Measurements from ENCODE around the gene YIF1A.

Gene YIF1A

DNA sequence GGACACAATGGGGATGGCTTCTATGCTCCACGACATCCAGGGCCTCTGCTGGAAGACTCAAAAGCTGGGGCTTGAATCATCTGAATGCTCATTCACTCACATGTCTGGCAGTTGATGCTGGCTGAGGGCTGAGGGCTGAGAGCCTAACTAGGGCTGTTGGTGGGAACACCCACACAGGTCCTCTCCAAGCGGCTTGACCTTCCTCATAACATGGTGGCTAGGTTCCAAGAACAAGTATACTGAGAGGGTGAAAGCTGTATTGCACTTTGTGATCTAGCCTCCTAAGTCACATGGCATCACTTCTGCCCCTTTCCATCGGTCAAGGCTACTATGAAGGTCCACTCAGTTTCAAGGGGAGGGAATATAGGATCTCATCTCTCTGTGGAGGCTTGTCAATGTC, 10.2 kb upstream of the YIF1A start:
- TF ChIP-seq, protein P1, sequence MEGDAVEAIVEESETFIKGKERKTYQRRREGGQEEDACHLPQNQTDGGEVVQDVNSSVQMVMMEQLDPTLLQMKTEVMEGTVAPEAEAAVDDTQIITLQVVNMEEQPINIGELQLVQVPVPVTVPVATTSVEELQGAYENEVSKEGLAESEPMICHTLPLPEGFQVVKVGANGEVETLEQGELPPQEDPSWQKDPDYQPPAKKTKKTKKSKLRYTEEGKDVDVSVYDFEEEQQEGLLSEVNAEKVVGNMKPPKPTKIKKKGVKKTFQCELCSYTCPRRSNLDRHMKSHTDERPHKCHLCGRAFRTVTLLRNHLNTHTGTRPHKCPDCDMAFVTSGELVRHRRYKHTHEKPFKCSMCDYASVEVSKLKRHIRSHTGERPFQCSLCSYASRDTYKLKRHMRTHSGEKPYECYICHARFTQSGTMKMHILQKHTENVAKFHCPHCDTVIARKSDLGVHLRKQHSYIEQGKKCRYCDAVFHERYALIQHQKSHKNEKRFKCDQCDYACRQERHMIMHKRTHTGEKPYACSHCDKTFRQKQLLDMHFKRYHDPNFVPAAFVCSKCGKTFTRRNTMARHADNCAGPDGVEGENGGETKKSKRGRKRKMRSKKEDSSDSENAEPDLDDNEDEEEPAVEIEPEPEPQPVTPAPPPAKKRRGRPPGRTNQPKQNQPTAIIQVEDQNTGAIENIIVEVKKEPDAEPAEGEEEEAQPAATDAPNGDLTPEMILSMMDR (IDR thresholded peaks at IDR 0.05), result no peak
- TF ChIP-seq ZFX (IDR thresholded peaks at IDR 0.05; ENCODE audit: borderline replicate concordance), result no peak
- no peak overlapping the region for H3K27ac ChIP-seq

DNA sequence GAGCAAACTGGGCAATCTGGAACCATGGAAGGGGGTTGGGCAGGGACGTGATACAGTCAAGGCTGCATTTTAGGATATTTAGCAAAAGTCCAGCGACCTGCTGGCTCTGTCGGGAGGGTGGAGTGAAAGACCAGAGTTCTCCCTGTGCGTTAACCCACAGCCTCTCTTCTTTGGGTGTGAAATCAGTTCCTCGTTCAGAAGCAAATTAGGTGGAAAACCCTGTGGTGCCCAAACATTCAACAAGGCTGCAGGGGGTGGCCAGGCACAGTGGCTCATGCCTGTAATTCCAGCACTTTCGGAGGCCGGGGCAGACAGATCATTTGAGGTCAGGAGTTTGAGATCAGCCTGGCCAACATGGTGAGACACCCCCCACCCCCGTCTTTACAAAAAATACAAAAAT, 8.7 kb upstream of the YIF1A start:
- TF ChIP-seq, protein P1 (IDR thresholded peaks at IDR 0.05), result no peak
- TF ChIP-seq ZFX (IDR thresholded peaks at IDR 0.05; ENCODE audit: borderline replicate concordance), result no peak

DNA sequence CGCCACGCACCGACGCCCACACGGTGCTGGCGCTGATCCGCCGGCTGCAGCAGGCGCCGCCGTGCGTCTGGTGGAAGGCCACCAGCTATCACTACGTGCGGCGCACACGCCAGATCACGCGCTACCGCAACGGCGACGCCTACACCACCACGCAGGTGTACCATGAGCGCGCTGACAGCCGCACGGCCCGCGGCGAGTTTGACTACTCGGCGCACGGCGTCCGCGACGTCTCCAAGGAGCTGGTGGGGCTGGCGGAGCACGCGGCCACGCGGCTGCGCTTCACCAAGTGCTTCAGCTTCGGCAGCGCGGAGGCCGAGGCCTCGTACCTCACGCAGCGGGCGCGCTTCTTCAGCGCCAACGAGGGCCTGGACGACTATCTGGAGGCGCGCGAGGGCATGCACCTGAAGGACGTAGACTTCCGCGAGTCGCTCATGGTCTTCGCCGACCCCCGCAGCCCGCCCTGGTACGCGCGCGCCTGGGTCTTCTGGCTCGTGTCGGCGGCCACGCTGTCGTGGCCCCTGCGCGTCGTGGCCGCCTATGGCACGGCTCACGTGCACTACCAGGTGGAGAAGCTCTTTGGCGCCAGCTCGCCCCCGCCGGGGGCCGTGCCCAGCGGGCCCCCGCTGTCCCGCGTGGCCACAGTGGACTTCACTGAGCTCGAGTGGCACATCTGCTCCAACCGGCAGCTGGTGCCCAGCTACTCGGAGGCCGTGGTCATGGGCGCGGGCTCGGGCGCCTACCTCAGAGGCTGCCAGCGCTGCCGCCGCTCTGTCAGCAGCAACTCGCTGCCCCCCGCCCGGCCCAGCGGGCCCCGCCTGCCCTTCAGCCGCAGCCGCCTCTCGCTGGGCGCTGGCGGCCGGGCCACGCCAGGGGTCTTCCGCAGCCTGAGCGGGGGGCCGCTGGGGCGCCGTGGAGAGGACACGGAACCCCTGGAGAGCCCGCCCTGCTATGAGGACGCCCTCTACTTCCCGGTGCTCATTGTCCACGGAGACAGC, 6.0 kb upstream of the YIF1A start:
- no peak overlapping the region for H3K27ac ChIP-seq
- no peak for TF ChIP-seq ZFX (IDR thresholded peaks at IDR 0.05; ENCODE audit: borderline replicate concordance)
- TF ChIP-seq, protein P1 (IDR thresholded peaks at IDR 0.05), result no peak

More for the DNA sequence above, 8.7 kb upstream of the YIF1A start:
- H3K27ac ChIP-seq, result no peak overlapping the region

DNA sequence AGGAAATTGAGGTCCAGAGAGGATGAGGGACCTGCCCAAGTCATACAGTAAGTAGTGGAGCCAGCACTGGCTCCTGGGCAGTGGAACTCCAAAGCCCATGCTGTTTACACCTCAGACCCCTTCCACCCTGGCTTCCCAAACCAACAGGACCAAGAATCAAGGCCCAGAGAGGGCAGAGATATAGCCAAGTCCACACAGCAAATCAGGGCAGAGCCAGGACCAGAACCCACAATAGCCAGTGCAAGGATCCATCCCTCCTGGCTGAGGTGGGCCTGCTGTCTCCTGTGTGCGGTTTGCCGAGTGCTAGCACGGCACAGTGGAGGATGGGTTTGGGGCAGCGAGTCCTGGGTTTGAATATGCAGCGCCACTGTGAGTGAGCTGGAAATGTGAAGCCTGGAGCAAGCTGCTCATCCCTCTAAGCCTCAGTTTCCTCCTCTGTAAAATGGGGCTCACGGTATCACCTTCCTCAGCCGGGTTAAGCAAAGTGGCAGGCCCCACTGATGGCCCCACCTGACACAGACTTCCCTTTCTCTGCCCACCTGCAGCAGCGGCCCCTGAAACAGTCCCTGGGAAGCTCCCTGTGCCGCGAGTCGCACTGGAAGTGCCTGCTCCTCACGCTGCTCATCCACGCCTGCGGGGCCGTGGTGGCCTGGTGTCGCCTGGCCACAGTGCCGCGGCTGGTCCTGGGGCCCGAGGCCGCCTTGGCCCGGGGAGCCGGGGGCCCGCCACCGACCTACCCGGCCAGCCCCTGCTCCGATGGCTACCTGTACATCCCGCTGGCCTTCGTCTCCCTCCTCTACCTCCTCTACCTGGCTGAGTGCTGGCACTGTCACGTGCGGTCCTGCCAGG, 5.1 kb upstream of the YIF1A start:
- no peak for TF ChIP-seq ZFX (IDR thresholded peaks at IDR 0.05; ENCODE audit: borderline replicate concordance)
- TF ChIP-seq, protein P1 (IDR thresholded peaks at IDR 0.05), result no peak
- H3K27ac ChIP-seq, result no peak overlapping the region

DNA sequence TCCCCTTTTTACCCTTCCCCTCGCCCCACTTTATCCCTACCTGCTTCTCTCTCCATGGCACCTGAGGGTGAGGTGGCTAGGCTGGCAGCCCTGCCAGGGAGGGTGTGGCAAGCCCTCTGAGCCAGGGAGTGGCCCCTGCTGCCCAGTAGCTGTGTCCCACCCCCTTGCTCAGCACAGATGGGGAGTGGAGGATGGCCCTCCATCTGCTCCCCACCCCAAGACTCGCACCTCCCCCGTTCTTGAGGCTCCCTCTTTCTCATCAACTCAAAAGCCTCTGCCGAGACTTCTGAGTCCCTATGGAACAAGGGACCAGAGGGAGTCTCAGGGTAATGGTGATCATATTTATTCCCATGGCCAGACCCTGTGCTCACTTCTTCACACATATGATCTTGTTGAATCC, 4.4 kb upstream of the YIF1A start:
- H3K27ac ChIP-seq, result no peak overlapping the region
- TF ChIP-seq, protein P1 (IDR thresholded peaks at IDR 0.05), result no peak
- TF ChIP-seq ZFX (IDR thresholded peaks at IDR 0.05; ENCODE audit: borderline replicate concordance), result no peak

DNA sequence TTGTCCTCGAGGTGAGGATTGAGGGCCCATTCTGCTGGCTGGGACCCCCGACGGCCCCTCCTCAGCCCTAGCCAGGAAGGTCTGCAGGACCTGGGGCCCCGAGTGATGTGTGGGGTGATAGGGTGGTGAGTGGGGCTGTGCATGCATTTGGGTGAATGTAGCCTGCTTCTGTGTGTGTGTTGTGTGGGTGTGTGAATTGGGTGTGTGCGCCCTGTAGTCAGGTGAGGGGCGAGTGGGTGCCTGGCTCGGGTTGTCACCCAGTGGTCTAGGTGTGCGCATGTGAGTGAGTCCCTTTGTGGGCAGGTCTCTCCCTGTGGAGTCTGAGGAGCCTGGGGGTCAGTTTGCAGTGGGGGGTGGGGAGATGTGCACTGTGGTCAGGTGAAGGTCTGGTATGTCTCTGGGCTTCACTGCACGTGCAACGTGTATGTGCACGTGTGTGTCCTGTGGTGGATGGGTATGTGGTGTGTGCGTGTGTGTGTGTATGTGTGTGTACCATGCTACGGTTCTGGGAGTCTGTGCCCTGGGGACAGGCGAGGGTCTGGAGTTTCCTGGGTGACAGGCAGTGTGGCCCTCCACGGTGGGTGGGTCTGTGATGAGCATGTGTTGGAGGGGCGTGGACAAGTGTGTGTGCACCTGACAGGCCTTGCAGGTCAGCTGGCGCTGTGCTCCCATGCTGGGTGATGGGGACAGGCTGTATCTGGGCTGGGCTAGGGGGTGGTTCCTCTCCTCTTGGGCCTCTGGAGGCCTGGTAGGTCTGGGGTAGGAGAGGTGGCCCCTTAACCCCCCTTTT, 3.8 kb upstream of the YIF1A start:
- no peak overlapping the region for H3K27ac ChIP-seq
- TF ChIP-seq, protein P1 (IDR thresholded peaks at IDR 0.05), result no peak
- TF ChIP-seq ZFX (IDR thresholded peaks at IDR 0.05; ENCODE audit: borderline replicate concordance), result no peak
